Parathyroid adenoma (tissue), 2 donors: ENCODE measurements around the gene NRXN3.

Experiments used
- H2AFZ ChIP-seq: fragments of 300-600 bp; sonication (generic); one replicate; pipeline ENCODE4 v1.7.0; 2017; ENCODE audit warnings: antibody characterized with exemption, mild to moderate bottlenecking
- H3K27ac ChIP-seq: fragments of 300-600 bp; sonication (generic); one replicate; pipeline ENCODE4 v1.7.0; 2017
- H3K27me3 ChIP-seq: fragments of 300-600 bp; sonication (generic); one replicate; pipeline ENCODE4 v1.7.0; 2017; ENCODE audit warnings: low read length; ENCODE audit not compliant: control insufficient read depth, insufficient read depth
- H3K36me3 ChIP-seq: fragments of 300-600 bp; sonication (generic); one replicate; pipeline ENCODE4 v1.7.0; 2017; ENCODE audit warnings: low read length; ENCODE audit not compliant: control insufficient read depth, insufficient read depth
- H3K4me1 ChIP-seq: fragments of 300-600 bp; sonication (generic); one replicate; pipeline ENCODE4 v1.7.0; 2017; ENCODE audit warnings: control low read depth
- H3K4me2 ChIP-seq: fragments of 300-600 bp; sonication (generic); one replicate; pipeline ENCODE4 v1.7.0; 2017; ENCODE audit warnings: low read length
- H3K4me3 ChIP-seq: fragments of 300-600 bp; sonication (generic); one replicate; pipeline ENCODE4 v1.7.0; 2017; ENCODE audit warnings: low read depth, low read length
- H3K79me2 ChIP-seq: fragments of 300-600 bp; sonication (generic); one replicate; pipeline ENCODE4 v1.7.0; 2017; ENCODE audit warnings: control low read depth
- H3K9ac ChIP-seq: fragments of 300-600 bp; sonication (generic); one replicate; pipeline ENCODE4 v1.7.0; 2017; ENCODE audit warnings: mild to moderate bottlenecking
- H3K9me3 ChIP-seq: fragments of 300-600 bp; sonication (generic); one replicate; pipeline ENCODE4 v1.7.0; 2017; ENCODE audit warnings: low read length; ENCODE audit not compliant: control insufficient read depth
- CTCF ChIP-seq: fragments of 300-600 bp; sonication (generic); IDR thresholded peaks from one replicate; pipeline ENCODE4 v1.7.0; 2017; ENCODE audit warnings: antibody characterized with exemption, mild to moderate bottlenecking
- donor health status: primary hyperparathyroidism.

The NRXN3 gene

GRCh38 chr14:79293482-79294177 lies 1123.5 kb downstream of the NRXN3 start:
- Histone ChIP-seq H3K4me2 (no peak overlapping the region), H3K4me3 (no peak overlapping the region), H3K79me2 (peaks cover 7% of the 10 kb centered on the region), H3K9me3 (no peaks in the 10 kb centered on the region), H2AFZ (no peak overlapping the region), H3K9ac (no peak overlapping the region), H3K36me3 (no peaks in the 10 kb centered on the region), H3K4me1 (peaks cover 22% of the 10 kb centered on the region), H3K27me3 (no peaks in the 10 kb centered on the region), H3K27ac (no peak overlapping the region)
- TF ChIP-seq CTCF: no peak

DNA sequence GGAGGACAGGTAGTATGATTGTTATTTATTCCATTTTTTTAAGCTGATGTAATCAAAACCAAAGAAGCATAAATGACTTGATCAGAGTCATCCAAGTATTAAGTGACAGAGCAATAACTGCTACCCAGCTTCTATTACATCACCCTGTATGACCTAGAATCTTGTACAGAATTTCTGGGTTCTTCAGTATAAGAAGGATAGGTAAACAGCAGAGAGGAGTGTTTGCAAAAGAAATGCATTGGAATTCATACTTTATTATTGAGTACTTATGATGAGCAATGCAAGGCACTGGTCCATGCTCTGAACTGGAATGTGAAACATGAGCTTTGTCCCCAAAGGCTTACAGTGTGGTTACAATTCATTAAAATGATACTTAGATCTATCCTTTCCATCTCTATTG lies 1124.3 kb downstream of the NRXN3 start:
- H2AFZ ChIP-seq: no peak overlapping the region
- peaks cover 13% of the 10 kb centered on the region for H3K79me2 ChIP-seq
- no peaks in the 10 kb centered on the region for H3K9me3 ChIP-seq
- no peak overlapping the region for H3K4me3 ChIP-seq
- no peaks in the 10 kb centered on the region for H3K27me3 ChIP-seq
- TF ChIP-seq CTCF: no peak
- peaks cover 24% of the 10 kb centered on the region for H3K4me1 ChIP-seq
- H3K9ac ChIP-seq: no peak overlapping the region
- H3K36me3 ChIP-seq: no peaks in the 10 kb centered on the region
- H3K4me2 ChIP-seq: no peak overlapping the region
- no peak overlapping the region for H3K27ac ChIP-seq

- H3K9me3 ChIP-seq: no peaks in the 10 kb centered on the region
- peaks cover 15% of the 10 kb centered on the region for H3K79me2 ChIP-seq
- no peak overlapping the region for H3K4me3 ChIP-seq
- peaks cover 24% of the 10 kb centered on the region for H3K4me1 ChIP-seq
- no peaks in the 10 kb centered on the region for H3K27me3 ChIP-seq
- H3K4me2 ChIP-seq: no peak overlapping the region
- no peaks in the 10 kb centered on the region for H3K36me3 ChIP-seq
- H2AFZ ChIP-seq: no peak overlapping the region
- TF ChIP-seq CTCF: no peak
- no peak overlapping the region for H3K9ac ChIP-seq
- H3K27ac ChIP-seq: no peak overlapping the region
Observed at GRCh38 chr14:79295385-79295784, 1125.2 kb downstream of the NRXN3 start.

DNA sequence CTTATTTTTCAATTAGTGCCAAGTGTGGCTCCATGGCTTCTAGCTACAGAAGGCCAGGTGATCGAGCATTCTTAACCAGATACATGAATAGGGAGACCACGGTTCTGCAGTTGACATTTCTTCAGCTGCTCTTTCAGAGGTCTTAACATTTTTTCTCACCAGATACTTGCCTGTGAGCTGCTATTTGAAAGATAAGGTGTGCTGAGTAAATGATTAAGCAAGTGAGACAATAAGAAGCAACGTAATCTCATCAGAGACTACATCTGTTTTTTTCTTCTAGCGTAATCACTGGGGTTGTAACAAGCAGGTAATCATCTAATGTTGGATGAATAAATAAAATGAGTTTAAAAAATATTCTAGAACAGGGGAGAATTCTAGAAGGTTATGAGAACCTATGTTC lies 1128.2 kb downstream of the NRXN3 start:
- peaks cover 25% of the 10 kb centered on the region for H3K4me1 ChIP-seq
- TF ChIP-seq CTCF: no peak
- no peaks in the 10 kb centered on the region for H3K27me3 ChIP-seq

GRCh38 chr14:79299162-79299561 lies 1129.0 kb downstream of the NRXN3 start:
- Histone ChIP-seq H3K4me3 (no peak overlapping the region), H3K27me3 (no peaks in the 10 kb centered on the region), H3K36me3 (no peaks in the 10 kb centered on the region), H3K27ac (no peak overlapping the region), H2AFZ (no peak overlapping the region), H3K4me1 (peaks cover 21% of the 10 kb centered on the region), H3K4me2 (no peak overlapping the region), H3K9me3 (no peaks in the 10 kb centered on the region), H3K9ac (no peak overlapping the region), H3K79me2 (peaks cover 35% of the 10 kb centered on the region)
- TF ChIP-seq CTCF: no peak

More for the DNA sequence above, 1128.2 kb downstream of the NRXN3 start:
- Histone ChIP-seq H3K79me2 (peaks cover 29% of the 10 kb centered on the region), H2AFZ (no peak overlapping the region), H3K27ac (no peak overlapping the region), H3K36me3 (no peaks in the 10 kb centered on the region), H3K9ac (no peak overlapping the region), H3K9me3 (no peaks in the 10 kb centered on the region), H3K4me2 (no peak overlapping the region), H3K4me3 (no peak overlapping the region)
